HG02763 (cell line): ENCODE data around the gene NPHP4.
A peak's percentile ranks its signal among the peaks of the same experiment; 100 is the strongest.

Experiments
- ATAC-seq: cut with Tn5 transposase; IDR thresholded peaks from one replicate; pipeline ENCODE4 v1.9.1; 2021; ENCODE audit warnings: mild to moderate bottlenecking, moderate library complexity; ENCODE audit not compliant: unreplicated experiment

Gene NPHP4

DNA sequence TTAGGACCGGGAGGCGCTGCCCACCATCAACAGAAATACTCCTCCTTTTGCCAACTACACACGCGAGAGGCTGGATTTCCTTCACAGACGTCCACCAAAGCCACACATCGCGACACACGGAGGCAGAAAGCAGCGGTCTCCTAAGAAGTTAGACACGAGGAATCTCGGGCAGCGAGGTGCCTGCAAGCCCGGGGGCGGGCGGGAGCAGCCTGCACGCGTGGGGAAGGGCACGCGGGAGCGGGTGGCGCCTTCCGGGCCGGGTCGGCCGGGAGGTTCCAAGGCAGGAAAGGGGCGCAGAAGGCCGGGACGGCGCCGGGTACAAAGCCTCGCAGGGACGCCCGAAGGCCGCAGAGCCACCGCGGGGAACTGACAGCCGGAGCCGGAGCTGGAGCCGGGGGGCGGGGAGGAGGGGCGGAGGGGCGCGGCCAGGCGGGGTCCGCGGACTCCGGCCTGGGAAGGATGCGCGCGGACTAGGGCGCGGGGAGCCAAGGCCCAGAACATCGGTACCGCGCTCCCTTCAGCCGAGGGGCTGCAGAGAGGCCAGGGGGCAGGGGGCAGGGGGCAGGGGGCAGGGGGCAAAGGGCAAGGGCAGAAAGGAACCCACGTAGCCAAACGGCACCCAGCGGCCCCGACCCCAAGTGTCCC, 722 bp downstream of the NPHP4 start:
- peak; percentile 25 for ATAC-seq

DNA sequence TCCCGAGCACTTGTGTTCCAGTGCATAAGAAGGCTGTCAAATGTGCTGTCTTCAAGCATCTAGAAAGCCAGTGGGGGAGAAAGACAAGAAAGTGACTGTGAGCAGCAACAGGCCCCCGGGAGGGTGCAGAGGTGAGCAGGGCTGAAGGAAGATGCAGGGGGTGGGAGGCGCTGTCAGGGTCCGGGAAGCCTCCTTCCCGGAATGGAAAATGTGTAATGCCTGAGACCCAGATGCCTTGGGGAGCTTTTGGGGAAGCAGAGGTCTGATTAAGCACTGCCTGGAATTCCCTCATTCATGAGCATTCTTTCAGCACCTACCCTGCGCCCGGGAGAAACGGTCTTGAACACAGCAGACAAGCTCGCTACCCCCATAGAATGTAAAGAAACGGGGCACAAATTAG, 1.3 kb downstream of the NPHP4 start:
- no peak for ATAC-seq

DNA sequence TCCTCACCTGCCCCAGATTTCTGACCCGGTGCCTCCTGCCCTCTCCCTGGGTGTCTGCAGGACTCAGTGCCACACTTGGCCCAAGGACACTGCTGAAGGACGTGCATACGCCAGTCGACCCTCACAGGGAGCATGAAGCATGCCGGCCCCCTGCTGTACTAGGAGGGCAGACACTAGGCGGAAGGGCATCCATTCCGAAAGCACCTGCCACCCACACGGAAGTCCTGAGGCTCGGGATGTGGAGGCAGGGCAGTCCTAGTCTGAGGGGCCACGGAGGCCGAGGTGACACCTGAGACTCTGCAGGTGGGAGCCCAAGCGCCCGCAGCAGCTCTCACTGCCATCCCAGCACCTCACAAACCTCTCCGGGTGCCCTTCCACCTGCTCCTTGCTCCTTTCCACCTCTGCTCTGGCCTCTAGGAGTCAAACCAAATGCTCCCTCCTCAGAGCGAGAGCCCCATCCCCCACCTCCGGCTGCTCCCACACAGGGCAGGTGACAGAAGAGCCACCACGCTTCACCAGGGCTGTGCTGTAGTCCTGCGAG, 2.4 kb downstream of the NPHP4 start:
- no peak for ATAC-seq

DNA sequence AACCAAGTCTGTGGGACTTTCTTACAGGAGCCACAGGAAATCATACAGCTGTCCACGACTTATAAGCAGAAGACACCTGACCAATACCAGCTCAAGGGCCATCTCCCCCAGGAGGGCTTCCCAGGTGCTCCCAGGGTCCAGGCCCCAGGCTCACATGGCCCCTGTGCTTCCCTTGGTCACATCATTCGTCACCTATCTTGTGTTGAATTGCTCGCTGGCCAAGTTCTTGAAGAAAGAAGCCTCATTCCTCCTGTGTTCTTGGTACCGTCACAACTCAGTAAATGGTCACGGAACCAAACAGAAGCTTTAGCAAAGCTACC, 3.0 kb downstream of the NPHP4 start:
- ATAC-seq: no peak

DNA sequence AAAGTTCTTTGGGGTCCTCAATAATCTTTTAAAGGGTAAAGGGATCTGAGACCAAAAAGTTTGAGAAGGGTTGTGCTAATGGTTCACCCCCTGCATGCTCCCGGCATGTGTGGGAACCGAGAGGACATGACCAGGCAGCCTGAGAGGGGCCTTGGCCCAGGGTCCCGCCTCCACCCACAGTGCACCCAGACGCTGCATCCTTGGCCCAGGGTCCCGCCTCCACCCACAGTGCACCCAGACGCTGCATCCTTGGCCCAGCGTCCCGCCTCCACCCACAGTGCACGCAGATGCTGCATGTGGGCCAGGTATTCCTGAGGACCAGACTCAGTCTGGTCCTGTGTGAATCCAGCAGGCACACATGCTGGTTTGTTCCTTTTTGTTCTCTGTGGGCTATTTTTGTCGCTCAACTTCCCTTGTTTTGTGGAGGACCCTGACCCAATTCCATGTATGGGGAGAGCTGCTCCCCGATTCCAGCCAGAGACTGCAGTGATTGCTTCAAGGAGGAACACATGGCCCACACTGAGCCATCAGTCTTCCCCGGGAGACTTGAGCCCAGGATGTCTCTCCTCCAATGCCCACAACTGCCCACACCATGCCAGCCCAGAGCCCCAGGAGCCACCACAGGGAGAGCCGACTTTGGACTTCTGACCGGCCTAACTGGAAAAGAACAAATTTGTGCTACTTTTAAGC, 3.5 kb downstream of the NPHP4 start:
- ATAC-seq: no peak

DNA sequence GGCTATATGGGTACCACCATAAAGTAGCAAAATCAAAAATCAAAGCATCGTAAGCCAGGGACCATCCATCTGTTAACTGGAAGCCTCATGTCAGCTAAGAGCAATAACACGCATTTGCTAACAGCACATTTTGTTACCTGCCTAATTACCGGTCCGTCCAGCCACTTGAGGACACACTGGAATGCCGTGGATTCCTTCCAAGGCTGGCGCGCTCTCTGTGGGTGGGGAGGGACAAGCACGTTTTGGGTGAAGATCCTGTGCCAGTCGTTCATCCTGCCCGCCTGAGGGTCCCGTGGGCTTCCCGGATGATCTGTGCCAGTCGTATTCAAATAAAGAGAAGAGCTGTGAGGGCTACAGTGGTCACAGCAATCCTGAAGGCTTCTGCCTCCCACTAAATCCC, 6.2 kb downstream of the NPHP4 start:
- no peak for ATAC-seq

DNA sequence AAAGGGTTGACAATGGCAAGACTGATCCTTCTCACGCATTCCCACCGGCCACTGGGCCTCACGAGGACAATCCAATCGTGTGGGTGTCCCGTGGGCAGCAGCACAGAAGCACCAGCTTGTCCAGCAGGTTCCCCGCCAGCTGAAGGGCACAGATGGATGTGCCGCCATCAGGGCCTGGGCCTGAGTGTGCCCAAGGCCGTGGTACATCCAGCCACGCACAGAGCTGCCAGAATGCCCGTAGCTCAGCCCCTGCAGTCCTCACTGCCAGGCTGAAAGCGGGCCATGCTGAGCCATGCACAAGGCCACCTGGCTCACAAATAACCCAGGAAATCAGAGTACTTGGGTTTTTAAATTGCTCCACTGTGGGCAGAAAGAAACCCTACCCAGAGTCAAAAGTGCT, 7.0 kb downstream of the NPHP4 start:
- no peak for ATAC-seq

DNA sequence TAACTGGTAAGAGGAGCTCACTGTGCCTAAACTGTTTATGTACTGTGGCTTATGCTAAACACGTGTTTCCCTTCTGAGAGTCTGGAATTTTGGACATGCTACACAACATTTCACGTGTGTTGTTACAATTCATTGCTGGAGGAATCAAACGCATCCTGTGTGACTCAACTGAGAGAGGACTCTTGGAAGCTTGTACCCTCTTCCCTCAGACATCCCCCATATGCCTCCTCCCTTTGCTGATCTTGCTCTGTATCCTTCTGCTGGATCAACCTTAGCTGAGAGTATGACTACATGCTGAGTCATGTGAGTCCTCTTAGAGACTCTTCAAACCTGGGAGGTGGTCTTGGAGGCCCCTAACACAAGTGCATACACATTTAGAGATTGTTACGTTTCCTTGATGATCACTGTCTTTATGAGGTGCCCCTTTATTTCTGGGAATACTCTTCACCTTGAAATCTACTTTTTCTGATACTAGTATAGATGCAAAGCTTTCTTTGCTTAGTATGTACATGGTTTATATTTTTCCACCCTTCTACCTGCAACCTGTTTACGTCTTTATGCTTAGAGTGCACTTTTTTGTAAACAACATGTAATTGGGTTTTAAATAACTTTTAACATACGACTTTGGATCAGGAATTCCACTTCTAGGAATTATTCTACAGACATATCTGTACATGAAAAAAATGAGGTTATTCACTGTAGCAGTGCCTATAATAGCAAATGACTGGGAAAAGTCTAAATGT, 8.7 kb downstream of the NPHP4 start:
- no peak for ATAC-seq

DNA sequence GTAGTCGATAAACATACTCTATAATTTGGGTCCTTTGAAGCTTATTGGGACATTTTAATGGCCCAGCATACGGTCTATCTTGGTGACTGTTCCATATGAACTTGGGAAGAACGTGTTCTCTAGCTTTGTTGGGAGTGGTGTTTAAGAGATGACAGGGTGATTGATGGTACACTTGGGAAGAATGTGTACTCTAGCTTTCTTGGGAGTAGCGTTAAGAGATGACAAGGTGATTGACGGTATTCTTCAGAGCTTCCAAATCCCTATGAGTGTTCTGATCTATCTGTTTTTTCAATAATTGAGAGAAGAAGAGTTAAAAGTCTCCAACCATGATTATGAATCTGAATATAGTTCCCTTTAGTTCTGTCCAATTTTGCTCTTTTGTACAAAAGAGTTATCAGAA, 9.4 kb downstream of the NPHP4 start:
- no peak for ATAC-seq

DNA sequence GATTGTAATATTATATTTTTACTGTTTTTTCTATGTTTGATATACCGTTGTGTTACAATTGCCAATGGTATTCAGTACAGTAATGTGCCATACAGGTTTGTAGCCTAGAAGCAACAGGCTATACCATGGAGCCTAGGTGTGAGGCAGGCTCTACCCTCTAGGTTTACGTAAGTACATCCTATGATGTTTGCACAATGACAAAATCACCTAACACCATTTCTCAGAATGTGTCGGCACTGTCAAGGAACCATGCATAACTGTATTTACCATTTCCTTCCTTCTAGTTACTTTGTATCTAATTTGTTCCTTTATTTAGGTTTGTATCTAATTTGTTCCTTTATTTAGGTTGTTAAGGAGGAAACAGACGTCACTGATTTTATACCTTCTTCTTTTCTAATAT, 9.9 kb downstream of the NPHP4 start:
- ATAC-seq: no peak

DNA sequence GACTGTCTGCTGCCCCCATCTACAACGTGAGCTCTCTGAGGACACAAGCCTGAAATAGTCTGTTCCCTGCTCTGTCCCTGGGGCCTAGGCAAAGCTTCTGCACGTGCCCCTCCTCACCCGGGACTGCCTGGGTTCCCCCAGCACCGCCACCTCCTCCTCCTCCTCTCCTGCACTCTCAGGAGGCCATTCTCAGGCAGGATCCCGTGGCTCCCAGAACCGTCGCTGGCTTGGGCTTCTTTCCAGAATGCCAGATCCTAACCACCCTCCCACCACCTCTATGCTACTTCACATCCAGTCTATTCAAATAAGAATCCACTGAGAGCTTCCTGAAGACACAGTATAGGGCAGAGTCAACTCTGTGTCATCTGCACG, 11.2 kb downstream of the NPHP4 start:
- ATAC-seq: no peak

DNA sequence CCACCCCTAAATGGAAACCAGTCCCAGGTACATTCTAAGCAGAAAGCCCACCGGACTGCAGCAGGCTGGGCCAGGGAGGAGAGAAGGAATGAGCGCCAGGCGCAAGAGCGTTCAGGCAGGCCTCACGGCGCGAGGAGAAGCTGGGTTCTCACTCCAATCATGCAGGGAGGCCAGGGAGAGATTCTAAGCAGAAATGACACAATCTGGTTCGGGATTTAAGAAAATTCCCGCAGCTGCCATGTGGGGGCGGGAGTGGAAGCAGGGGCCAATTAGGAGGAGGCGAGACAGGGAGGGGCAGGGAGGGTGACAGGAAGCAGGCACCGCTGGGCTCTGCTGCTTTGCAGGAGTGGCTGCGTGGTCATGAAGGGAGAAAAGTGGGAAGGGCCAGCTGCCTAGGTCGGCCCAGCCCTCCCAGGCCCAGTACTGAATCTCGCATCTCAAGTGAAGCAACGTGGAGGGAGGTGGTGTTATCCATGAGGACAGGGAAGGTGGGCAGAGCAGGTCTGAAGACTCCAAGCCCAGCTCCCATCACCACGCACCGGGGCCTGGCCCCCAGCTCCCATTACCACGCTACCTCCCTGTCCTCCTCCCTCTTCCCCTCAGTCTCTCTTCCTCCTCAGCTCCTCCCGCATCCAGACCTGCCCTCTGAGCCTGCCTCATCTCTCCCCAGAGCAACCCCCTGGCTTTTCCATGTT, 11.8 kb downstream of the NPHP4 start:
- ATAC-seq: no peak

DNA sequence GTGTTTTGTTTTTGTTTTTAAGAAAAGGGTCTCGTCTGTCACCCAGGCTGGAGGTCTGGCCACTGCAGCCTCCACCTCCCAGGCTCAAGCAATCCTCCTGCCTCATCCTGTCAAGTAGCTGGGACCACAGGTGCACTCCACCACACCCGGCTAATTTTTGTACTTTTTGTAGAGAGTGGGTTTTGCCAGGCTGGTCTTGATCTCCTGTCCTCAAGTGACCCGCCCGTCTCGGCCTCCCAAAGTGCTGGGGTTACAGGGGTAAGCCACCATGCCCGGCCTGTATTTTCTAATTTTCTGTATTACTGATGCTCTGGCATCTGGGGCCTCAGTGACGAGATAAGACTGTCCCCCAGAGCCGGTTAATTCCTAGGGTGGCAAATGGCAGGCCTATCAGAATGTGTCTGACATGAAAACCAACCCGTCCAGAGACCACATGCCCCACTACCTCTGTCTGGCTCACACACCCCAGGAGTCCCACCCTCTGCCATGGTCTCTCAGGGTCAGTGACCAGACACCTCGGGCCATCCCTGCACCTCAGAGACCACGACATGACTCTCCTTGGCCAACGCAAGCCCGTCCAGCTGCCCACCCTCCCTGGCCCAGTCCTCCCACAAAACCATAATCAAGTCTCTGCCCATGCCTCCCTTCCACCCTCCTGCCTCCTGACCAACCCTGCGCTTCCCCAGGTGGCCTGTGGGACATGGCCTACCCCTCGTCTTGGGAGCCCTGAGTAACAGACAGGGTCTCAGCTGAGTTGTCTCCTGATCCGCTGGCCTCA, 12.5 kb downstream of the NPHP4 start:
- ATAC-seq: no peak

DNA sequence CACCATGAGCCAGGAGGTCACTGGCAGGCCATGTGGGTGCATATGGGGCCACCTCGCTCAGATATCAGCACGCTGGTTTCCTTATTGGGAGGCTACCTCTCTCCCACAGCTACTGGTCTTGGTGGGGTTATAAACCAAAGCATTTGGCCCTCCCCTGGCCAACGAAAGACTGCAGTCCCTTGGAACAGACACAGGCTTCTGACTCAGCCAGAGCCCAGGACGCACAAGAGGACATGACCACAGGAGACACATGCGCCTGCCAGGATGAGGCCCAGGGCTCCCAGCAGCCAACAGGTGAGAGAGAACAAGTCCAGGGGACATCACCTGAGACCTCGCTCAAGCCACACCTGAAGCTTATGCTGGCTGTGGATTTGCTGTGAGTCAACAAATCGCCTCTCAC, 13.8 kb downstream of the NPHP4 start:
- ATAC-seq: no peak

DNA sequence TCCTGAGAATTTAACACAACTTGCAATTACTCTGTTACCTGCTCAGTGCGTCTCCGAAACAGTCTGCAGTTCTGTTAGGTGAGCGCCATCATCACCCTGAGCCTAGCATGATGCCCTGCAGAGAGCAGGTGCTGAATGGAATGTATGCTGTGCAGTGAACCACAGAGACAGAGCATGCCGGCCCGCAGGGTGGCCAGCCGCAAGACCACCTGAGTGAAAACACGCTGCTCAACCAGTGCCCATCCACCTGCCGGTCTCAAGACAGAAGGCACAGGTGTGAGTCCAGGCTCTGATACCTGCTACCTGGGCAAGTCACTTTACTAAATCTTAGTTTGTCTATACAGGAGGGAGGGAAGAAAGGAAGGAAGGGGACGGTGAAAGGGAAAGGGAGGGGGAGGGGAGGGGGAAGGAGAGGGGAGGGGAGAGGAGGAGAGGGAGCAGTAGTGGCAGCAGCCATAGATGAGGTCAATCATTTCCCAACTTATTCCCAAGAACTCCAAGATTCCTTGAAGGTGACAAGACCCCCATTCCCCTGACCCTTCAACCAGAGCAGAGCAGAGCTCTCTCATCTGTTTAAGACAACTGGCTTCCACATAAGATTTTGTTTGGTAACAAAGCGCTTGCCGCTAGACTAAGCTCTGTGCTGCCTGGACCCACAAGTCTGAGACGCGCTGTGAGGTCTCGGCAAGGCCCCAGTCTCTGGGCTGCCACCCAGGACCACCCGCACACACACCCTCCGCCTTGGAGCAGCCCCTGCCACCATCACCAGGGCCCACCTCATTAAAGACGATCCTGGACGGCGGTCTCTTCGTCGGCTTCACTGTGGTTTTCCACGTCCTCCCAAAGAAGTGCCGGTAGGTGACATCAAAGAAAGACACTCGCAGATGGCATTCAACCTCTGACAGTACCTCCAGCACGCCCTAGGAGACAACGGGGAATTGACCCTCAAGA, 14.5 kb downstream of the NPHP4 start:
- no peak for ATAC-seq

DNA sequence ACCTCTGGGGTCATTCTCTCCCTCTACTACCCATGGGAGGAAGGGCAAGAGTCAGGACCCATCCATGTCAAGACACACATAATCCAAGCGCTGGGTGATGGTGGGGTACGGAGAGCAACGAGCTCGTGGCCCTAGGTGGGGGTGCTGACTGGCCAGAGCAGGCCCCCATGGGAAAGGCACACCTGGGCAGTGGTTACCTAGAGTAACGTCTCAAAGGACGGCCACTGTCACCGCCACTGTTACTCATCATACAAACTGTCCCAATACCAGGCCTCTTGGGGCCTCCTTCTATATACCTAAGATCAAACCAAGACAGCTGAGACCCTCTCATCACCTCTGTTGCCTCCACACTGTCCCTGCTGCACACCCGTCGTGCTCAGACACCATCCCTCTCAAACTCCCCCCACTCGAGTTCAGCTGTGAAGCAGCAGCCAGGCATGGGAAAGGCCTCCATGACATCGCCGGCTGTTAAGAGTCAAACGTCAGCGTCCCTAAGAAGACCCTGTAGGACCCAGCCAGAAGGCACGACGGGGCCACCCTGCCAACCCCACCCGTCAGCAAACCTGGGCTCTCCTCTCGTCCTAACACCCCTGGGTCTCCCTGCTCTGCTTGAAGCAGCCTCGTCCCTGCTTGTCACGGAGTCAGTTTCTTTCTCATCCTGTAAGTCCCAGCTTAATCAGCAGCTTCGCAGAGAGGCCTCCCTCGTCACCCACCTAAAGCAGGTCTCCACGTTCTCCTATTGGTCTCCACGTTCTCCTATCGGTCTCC, 15.3 kb downstream of the NPHP4 start:
- ATAC-seq: no peak

DNA sequence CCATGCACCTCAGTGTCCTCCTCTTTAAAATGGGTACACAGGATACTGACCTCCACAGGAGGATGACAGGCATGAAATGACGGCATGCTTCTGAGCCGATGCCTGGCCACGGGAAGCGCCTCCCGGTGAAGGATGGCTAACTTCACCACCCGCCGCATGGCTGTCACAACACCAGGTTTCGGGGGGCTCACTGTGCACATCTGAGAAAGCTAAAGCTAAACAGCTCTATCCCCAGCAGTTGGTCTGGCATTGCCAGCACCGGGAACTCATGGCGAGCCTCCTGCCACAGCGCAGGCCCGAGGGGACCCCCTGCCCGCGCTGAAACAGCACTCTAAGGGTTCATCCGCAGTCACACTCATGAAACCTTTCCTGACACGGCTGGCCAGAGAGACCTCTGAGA, 16.0 kb downstream of the NPHP4 start:
- no peak for ATAC-seq

DNA sequence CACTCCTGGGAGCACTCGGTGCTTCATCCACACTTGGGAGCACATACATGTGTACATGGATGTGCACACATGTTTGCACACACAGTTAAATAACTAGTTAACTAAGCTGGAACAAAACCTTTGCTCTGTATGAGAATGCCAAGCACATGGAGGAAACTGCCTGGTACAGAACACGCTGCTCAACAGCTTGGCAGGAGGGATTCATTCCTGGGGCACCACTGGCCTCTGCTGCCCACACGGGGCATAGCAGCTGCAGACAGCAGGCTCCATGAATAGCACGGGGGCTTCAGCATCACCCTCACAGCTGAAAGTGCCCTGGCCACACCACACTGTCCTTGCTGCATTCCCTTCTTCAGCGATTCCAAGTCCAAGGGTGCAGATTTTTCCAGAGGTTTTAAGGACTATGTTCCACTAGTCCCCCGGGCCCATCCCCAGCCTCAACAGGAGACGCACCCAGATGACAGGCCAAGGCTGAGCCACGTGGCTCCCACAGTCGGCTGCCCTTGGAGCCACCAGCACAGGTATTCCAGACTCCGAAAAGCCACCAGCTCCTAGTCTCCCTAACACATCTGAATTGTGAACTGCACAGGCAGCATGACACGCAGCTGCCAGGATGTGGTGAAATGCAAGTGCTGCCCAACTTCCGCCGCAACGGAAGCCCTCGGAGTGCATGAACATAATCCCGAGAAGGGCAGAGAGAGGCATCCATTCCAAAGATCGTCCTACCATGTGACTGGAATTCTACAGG, 16.9 kb downstream of the NPHP4 start:
- ATAC-seq: no peak
